Measurements from ENCODE around the gene CACNB4.

DNA sequence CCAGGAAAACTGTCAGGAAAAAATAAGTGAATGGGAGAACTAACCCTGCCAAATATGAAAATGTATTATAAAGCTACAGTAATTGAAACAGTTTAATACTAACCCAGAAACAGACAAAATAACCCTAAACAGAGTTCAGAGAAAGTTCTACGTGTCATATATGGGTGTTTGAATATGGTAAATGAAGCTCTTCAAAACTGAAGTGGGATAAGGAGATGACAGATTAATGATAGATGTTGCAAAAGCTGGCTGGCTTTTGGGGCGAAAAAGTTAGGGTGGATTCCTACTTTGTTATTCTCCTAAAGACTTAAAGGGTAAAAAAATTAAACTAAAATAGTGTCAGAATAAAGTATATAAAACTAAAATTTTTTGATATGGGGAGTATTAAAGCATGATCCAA, 168.8 kb downstream of the CACNB4 start:
- TF ChIP-seq, protein P1, sequence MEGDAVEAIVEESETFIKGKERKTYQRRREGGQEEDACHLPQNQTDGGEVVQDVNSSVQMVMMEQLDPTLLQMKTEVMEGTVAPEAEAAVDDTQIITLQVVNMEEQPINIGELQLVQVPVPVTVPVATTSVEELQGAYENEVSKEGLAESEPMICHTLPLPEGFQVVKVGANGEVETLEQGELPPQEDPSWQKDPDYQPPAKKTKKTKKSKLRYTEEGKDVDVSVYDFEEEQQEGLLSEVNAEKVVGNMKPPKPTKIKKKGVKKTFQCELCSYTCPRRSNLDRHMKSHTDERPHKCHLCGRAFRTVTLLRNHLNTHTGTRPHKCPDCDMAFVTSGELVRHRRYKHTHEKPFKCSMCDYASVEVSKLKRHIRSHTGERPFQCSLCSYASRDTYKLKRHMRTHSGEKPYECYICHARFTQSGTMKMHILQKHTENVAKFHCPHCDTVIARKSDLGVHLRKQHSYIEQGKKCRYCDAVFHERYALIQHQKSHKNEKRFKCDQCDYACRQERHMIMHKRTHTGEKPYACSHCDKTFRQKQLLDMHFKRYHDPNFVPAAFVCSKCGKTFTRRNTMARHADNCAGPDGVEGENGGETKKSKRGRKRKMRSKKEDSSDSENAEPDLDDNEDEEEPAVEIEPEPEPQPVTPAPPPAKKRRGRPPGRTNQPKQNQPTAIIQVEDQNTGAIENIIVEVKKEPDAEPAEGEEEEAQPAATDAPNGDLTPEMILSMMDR (IDR thresholded peaks at IDR 0.05): no peak
- TF ChIP-seq POLR2A (IDR thresholded peaks at IDR 0.05) (no peak), POLR2AphosphoS5 (IDR thresholded peaks at IDR 0.05) (no peak)

Data from prostate gland (tissue), 2 donors.